GM21723 (cell line): Measurements from ENCODE around the gene CLNK.

Experiments used
- ATAC-seq: cut with Tn5 transposase; IDR thresholded peaks from one replicate; pipeline ENCODE4 v1.9.1; 2021; ENCODE audit warnings: mild to moderate bottlenecking, moderate library complexity; ENCODE audit not compliant: unreplicated experiment

The CLNK gene

DNA sequence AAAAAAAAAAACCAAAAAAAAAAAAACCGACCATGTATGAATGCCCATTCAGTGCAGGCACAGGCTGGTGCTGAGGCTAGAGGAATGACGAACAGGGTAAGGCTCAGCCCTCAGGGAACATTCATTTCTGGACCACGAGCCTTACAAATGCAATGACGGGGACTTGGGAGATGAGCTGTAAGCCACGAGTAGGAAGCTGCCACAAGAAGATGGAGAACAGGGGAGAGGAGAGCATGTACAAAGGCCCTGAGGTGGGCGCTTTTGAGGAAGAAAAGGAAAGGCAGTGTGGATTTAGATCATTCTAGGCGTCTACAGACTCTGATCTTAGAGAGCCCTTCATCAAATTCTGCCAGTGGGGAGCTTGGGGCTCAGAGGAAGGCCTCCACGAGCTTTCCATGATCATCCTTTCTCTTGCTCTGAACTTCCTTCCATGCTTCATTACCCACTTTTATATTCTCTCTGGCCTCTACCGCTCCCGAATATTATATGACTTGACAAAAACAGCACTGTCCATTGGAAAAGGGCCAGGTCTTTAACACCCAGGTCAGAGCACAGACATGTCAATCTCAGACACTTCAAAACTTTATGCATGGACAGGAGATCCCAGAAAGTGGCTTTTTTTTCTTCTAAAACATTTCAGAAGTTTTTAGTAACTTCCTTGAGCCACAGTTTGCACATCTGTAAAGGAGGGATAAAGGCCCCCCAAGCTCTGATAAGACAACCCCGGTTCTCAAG is 224.1 kb downstream of the CLNK start:
- ATAC-seq: no peak

- no peak for ATAC-seq
Observed at GRCh38 chr4:10459305-10459704, 225.3 kb downstream of the CLNK start.

GRCh38 chr4:10458177-10458576 is 226.4 kb downstream of the CLNK start:
- no peak for ATAC-seq

GRCh38 chr4:10457255-10457801 is 227.2 kb downstream of the CLNK start, which contains the start of gene ZNF518B:
Gene ZNF518B, minus strand, starts transcription at chr4:10457426. Its CDS starts 11,098 bp downstream, at chr4:10446328.
- peak; percentile 84 for ATAC-seq

DNA sequence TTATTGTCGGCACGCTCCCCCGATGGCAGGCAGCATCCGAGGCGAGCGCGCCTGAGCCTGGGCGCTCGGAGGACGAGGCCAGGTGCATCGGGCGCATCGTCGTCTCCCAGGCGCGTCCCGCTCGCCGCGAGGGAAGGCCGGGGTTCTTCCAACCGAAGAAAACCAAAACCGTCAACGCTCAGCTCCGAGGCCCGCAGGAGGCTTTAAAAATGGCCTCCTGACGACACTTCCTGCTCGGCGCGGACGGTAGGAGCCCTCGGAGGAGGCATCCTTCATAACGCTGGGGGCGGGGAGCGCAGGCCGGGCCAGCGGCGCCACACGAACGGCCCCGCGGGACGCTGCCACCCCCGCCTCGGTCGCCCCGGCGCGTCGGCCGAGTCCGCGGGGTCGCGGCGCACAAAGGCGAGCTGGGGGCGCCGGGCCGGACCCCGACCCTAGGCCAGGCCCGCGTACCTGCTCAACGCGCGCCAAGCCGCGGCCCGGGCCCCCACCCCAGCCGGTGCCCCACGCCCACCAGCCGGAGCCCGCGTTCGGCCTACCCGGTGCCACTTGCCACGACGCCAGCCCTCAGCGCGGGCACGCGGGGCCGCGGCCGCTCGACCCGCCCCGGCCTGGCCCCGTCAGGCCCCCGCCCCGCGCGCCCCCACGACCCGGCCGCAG is 227.8 kb downstream of the CLNK start:
- ATAC-seq: peak; percentile 70

GRCh38 chr4:10456260-10456594 is 228.3 kb downstream of the CLNK start:
- ATAC-seq: no peak

DNA sequence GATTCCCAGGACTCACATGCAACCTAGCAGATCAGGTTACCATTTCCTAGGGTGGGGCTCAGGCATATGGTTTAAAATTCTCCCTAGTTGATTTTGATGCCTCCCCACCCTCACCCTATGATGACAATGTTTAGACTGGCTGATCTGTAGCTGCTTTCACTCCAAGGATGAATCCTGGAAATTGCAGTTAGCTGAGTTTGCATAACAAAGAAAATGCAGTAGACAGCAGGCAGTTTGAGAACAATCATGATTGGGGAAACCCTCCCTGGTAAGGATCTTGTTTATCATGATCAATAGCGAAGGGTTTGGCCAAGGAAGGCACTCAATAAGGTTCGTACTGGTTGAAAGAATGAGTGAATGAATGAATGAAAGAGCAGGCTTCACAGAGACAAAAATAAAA is 229.4 kb downstream of the CLNK start:
- no peak for ATAC-seq

GRCh38 chr4:10454726-10455125 is 229.8 kb downstream of the CLNK start:
- ATAC-seq: no peak

DNA sequence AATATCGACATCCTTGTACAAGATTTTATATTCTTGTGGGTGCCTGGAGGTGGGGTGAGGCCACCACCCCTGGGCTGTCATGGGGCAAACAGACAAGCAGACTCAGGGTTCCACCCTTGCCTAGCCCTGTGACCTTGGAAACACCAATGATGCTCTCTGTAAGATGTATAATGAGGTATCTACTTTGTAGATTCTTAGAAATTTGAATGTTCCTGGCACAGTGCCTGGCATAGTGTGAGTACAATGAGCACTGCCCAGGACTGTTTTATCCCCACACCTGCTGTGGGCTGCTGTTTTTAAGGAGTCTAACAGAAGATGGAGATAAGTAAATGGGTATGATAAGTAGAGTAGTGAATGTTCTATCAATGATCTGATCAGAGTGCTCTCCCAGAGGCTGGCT is 230.4 kb downstream of the CLNK start:
- ATAC-seq: no peak

GRCh38 chr4:10448991-10449390 is 235.6 kb downstream of the CLNK start:
- no peak for ATAC-seq

- no peak for ATAC-seq
Observed at GRCh38 chr4:10442976-10443375, 241.6 kb downstream of the CLNK start.

GRCh38 chr4:10441512-10441911 is 243.1 kb downstream of the CLNK start:
- no peak for ATAC-seq

- ATAC-seq: peak; percentile 60
Observed at GRCh38 chr4:10438924-10439323, 245.6 kb downstream of the CLNK start.

GRCh38 chr4:10437735-10438134 is 246.8 kb downstream of the CLNK start:
- ATAC-seq: no peak
